BE2C (cell line): Measurements from ENCODE around the gene FASTKD3.
A peak's percentile ranks its signal among the peaks of the same experiment; 100 is the strongest.

Experiments
- DNase-seq: peaks from one replicate; pipeline ENCODE4 v3.0.0-alpha.2; 2020
- H3K27me3 ChIP-seq: fragments of 250-450 bp; sonication (Bioruptor Pico); 2 replicates; pipeline ENCODE4 v1.5.1; 2020; ENCODE audit warnings: mild to moderate bottlenecking
- H3K36me3 ChIP-seq: fragments of 250-450 bp; sonication (Bioruptor Pico); 2 replicates; pipeline ENCODE4 v1.5.1; 2020; ENCODE audit warnings: mild to moderate bottlenecking
- H3K4me1 ChIP-seq: fragments of 250-450 bp; sonication (Bioruptor Pico); 2 replicates; pipeline ENCODE4 v1.5.1; 2020
- H3K4me3 ChIP-seq: 2 replicates; pipeline ENCODE4 v1.5.1; 2011; ENCODE audit warnings: low read depth, low read length
- H3K9me3 ChIP-seq: fragments of 250-450 bp; sonication (Bioruptor Pico); 2 replicates; pipeline ENCODE4 v1.5.1; 2020
- TF ChIP-seq, protein P1 (sequence below): IDR thresholded peaks from 2 replicates; pipeline ENCODE4 v1.5.1; 2012; ENCODE audit warnings: mild to moderate bottlenecking, low read depth, low read length

Gene FASTKD3

DNA sequence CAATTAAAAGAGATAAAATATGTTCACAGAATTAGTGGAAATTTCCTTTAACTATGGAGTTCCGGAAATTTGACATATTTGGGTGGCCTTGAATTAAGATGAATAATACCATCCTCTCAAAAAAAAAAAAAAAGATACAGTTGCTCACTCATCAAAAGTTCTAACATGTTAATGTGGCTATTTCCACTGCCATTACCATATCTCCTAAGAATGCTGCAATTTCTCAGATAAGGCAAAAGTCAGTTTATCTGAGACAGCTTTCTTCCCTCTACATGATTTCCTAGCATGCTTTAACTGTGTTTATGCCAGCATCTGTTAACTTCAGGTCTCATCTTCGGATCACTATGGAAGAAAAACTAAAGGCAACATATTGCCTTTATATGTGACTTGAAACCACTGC is 2.6 kb downstream of the FASTKD3 start:
- H3K27me3 ChIP-seq: no peaks in the 10 kb centered on the region
- DNase-seq: no peak
- TF ChIP-seq, protein P1, sequence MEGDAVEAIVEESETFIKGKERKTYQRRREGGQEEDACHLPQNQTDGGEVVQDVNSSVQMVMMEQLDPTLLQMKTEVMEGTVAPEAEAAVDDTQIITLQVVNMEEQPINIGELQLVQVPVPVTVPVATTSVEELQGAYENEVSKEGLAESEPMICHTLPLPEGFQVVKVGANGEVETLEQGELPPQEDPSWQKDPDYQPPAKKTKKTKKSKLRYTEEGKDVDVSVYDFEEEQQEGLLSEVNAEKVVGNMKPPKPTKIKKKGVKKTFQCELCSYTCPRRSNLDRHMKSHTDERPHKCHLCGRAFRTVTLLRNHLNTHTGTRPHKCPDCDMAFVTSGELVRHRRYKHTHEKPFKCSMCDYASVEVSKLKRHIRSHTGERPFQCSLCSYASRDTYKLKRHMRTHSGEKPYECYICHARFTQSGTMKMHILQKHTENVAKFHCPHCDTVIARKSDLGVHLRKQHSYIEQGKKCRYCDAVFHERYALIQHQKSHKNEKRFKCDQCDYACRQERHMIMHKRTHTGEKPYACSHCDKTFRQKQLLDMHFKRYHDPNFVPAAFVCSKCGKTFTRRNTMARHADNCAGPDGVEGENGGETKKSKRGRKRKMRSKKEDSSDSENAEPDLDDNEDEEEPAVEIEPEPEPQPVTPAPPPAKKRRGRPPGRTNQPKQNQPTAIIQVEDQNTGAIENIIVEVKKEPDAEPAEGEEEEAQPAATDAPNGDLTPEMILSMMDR: no peak
- H3K4me3 ChIP-seq: no peak overlapping the region
- H3K9me3 ChIP-seq: no peaks in the 10 kb centered on the region
- H3K4me1 ChIP-seq: peaks cover 5% of the 10 kb centered on the region
- peaks cover 37% of the 10 kb centered on the region for H3K36me3 ChIP-seq

GRCh38 chr5:7857926-7858632 is 10.8 kb downstream of the FASTKD3 start:
- peaks cover 28% of the 10 kb centered on the region for H3K36me3 ChIP-seq
- H3K4me1 ChIP-seq: no peaks in the 10 kb centered on the region
- DNase-seq: no peak
- TF ChIP-seq, protein P1: no peak
- H3K27me3 ChIP-seq: no peaks in the 10 kb centered on the region
- no peak overlapping the region for H3K4me3 ChIP-seq
- H3K9me3 ChIP-seq: no peaks in the 10 kb centered on the region

- DNase-seq: no peak
- H3K27me3 ChIP-seq: no peaks in the 10 kb centered on the region
- H3K9me3 ChIP-seq: no peaks in the 10 kb centered on the region
- peaks cover 24% of the 10 kb centered on the region for H3K36me3 ChIP-seq
- H3K4me1 ChIP-seq: no peaks in the 10 kb centered on the region
- no peak overlapping the region for H3K4me3 ChIP-seq
- TF ChIP-seq, protein P1: no peak
Measured at GRCh38 chr5:7857361-7857760, 11.5 kb downstream of the FASTKD3 start.

DNA sequence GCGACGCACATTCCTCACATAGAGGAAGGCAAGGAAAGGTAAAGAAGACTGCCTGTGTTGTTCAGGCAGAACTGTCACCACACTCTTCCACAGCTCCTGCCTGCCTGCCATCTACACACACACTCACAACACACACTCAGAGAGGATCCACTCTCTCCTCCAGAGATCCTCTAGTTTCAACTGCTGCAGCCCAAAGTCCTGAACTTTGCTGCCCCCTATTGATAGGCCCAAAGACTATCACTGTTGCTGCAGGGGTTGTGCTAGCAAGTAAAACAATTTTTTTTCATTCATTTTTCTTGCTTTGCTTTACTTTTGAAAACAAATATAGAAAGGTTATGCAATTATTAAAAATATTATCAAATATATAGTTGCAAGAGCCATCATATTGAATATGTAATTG is 12.0 kb downstream of the FASTKD3 start:
- no peaks in the 10 kb centered on the region for H3K27me3 ChIP-seq
- H3K4me1 ChIP-seq: no peaks in the 10 kb centered on the region; the same call in 1 of the 2 replicates
- no peaks in the 10 kb centered on the region for H3K9me3 ChIP-seq
- DNase-seq: peak; percentile 54
- H3K4me3 ChIP-seq: no peak overlapping the region
- TF ChIP-seq, protein P1: peak; percentile 94
- peaks cover 22% of the 10 kb centered on the region for H3K36me3 ChIP-seq

- TF ChIP-seq, protein P1: no peak
- no peak for DNase-seq
- no peaks in the 10 kb centered on the region; the same call in 1 of the 2 replicates for H3K9me3 ChIP-seq
- peaks cover 13% of the 10 kb centered on the region for H3K36me3 ChIP-seq
- no peaks in the 10 kb centered on the region; the same call in 1 of the 2 replicates for H3K27me3 ChIP-seq
- H3K4me1 ChIP-seq: no peaks in the 10 kb centered on the region; the same call in 1 of the 2 replicates
- no peak overlapping the region for H3K4me3 ChIP-seq
Measured at GRCh38 chr5:7855611-7856010, 13.2 kb downstream of the FASTKD3 start.

- TF ChIP-seq, protein P1: no peak
- DNase-seq: no peak
- H3K9me3 ChIP-seq: no peaks in the 10 kb centered on the region; the same call in 1 of the 2 replicates
- H3K36me3 ChIP-seq: no peaks in the 10 kb centered on the region
- H3K4me3 ChIP-seq: no peak overlapping the region
- H3K27me3 ChIP-seq: peaks cover 4% of the 10 kb centered on the region; the same call in 1 of the 2 replicates
- no peaks in the 10 kb centered on the region; the same call in 1 of the 2 replicates for H3K4me1 ChIP-seq
Measured at GRCh38 chr5:7852988-7853387, 15.8 kb downstream of the FASTKD3 start.
